ENCODE measurements around the gene BRIP1.
"Not testable (repeated sequence)": the region's sequence is repeated elsewhere in the genome, so short reads cannot be mapped to it uniquely, and the experiment has no call there.

The BRIP1 gene

GRCh38 chr17:61862975-61863800, at the start of gene BRIP1:
BRIP1 (minus strand) TSS chr17:61863528; CDS start chr17:61861539, 1,989 bp downstream.
- DNase-seq: peak; percentile 96

- no peak for DNase-seq
Observed at GRCh38 chr17:61908292-61909037, 45.1 kb upstream of the BRIP1 start.

GRCh38 chr17:61907361-61907760, 44.0 kb upstream of the BRIP1 start:
- DNase-seq: no peak

- DNase-seq: peak; percentile 50
Observed at GRCh38 chr17:61904094-61904710, 40.9 kb upstream of the BRIP1 start.

- DNase-seq: no peak
Observed at GRCh38 chr17:61903251-61903650, 39.9 kb upstream of the BRIP1 start.

GRCh38 chr17:61897548-61898180, 34.3 kb upstream of the BRIP1 start:
- no peak for DNase-seq

GRCh38 chr17:61895391-61895790, 32.1 kb upstream of the BRIP1 start:
- DNase-seq: no peak

GRCh38 chr17:61894310-61894709, 31.0 kb upstream of the BRIP1 start:
- DNase-seq: not testable (repeated sequence)

- not testable (repeated sequence) for DNase-seq
Observed at GRCh38 chr17:61887733-61888132, 24.4 kb upstream of the BRIP1 start.

GRCh38 chr17:61885865-61886264, 22.5 kb upstream of the BRIP1 start:
- not testable (repeated sequence) for DNase-seq

- no peak for DNase-seq
Observed at GRCh38 chr17:61884864-61885263, 21.5 kb upstream of the BRIP1 start.

GRCh38 chr17:61880589-61881102, 17.3 kb upstream of the BRIP1 start:
- DNase-seq: no peak

- DNase-seq: no peak
Observed at GRCh38 chr17:61878984-61879612, 15.8 kb upstream of the BRIP1 start.

- DNase-seq: no peak
Observed at GRCh38 chr17:61878520-61878919, 15.2 kb upstream of the BRIP1 start.

- DNase-seq: no peak
Observed at GRCh38 chr17:61877837-61878236, 14.5 kb upstream of the BRIP1 start.

GRCh38 chr17:61875804-61876203, 12.5 kb upstream of the BRIP1 start:
- no peak for DNase-seq

- DNase-seq: no peak
Observed at GRCh38 chr17:61875285-61875684, 12.0 kb upstream of the BRIP1 start.

- no peak for DNase-seq
Observed at GRCh38 chr17:61874075-61874474, 10.7 kb upstream of the BRIP1 start.

- no peak for DNase-seq
Observed at GRCh38 chr17:61872099-61872498, 8.8 kb upstream of the BRIP1 start.

GRCh38 chr17:61869138-61869537, 5.8 kb upstream of the BRIP1 start:
- DNase-seq: no peak

- no peak for DNase-seq
Observed at GRCh38 chr17:61868074-61868473, 4.7 kb upstream of the BRIP1 start.

- DNase-seq: no peak
Observed at GRCh38 chr17:61867033-61867432, 3.7 kb upstream of the BRIP1 start.

GRCh38 chr17:61863801-61864126, 436 bp upstream of the BRIP1 start:
- DNase-seq: no peak

Measured in activated CD4-positive, alpha-beta T cell treated with anti-CD3 and anti-CD28 coated beads, Interleukin-10, Interleukin-2, amounts not matched to agents 100 ng/mL and 50 ng/mL, durations not matched to agents 16 hours and 8 hours (primary cell).